HG03469 (cell line): ENCODE data around the gene ARMC8.

Experiments
- ATAC-seq: cut with Tn5 transposase; IDR thresholded peaks from one replicate; pipeline ENCODE4 v1.9.1; 2021; ENCODE audit warnings: mild to moderate bottlenecking, moderate library complexity, moderate number of reproducible peaks; ENCODE audit not compliant: unreplicated experiment

Gene ARMC8

GRCh38 chr3:138197058-138197457, 10.0 kb downstream of the ARMC8 start:
- ATAC-seq: no peak

GRCh38 chr3:138197524-138197923, 10.4 kb downstream of the ARMC8 start:
- ATAC-seq: no peak

GRCh38 chr3:138199851-138200250, 12.8 kb downstream of the ARMC8 start:
- ATAC-seq: no peak

GRCh38 chr3:138200424-138200823, 13.3 kb downstream of the ARMC8 start:
- ATAC-seq: no peak

GRCh38 chr3:138202945-138203701, 16.0 kb downstream of the ARMC8 start:
- ATAC-seq: no peak

GRCh38 chr3:138203938-138204337, 16.8 kb downstream of the ARMC8 start:
- no peak for ATAC-seq

- no peak for ATAC-seq
These were observed 18.4 kb downstream of the ARMC8 start for GRCh38 chr3:138205527-138205926.

- no peak for ATAC-seq
These were observed 19.1 kb downstream of the ARMC8 start for GRCh38 chr3:138206196-138206595.

- no peak for ATAC-seq
These were observed 23.4 kb downstream of the ARMC8 start for GRCh38 chr3:138210528-138210927.

GRCh38 chr3:138213398-138214085, 26.4 kb downstream of the ARMC8 start:
- ATAC-seq: no peak

GRCh38 chr3:138219255-138219654, 32.2 kb downstream of the ARMC8 start:
- ATAC-seq: no peak

- no peak for ATAC-seq
These were observed 33.1 kb downstream of the ARMC8 start for GRCh38 chr3:138220242-138220641.

GRCh38 chr3:138220788-138221187, 33.7 kb downstream of the ARMC8 start:
- ATAC-seq: no peak

GRCh38 chr3:138222131-138222941, 35.2 kb downstream of the ARMC8 start:
- no peak for ATAC-seq

GRCh38 chr3:138222942-138223287, 35.8 kb downstream of the ARMC8 start:
- ATAC-seq: no peak

GRCh38 chr3:138227650-138228049, 40.5 kb downstream of the ARMC8 start:
- ATAC-seq: no peak

GRCh38 chr3:138230525-138230924, 43.4 kb downstream of the ARMC8 start:
- no peak for ATAC-seq

GRCh38 chr3:138232705-138233364, 45.7 kb downstream of the ARMC8 start:
- no peak for ATAC-seq

- ATAC-seq: no peak
These were observed 47.5 kb downstream of the ARMC8 start for GRCh38 chr3:138234401-138235179.

GRCh38 chr3:138238711-138239110, 51.6 kb downstream of the ARMC8 start:
- no peak for ATAC-seq
